Neural cell (in vitro differentiated cells): ENCODE results near the gene NCF4.

Experiments used
- CTCF ChIP-seq: fragments of 450-650 bp; IDR thresholded peaks from 2 replicates; pipeline ENCODE4 v1.5.1; 2014; ENCODE audit warnings: antibody characterized with exemption, mild to moderate bottlenecking, moderate library complexity; ENCODE audit not compliant: poor library complexity, severe bottlenecking
- EP300 ChIP-seq: fragments of 450-650 bp; conservative IDR thresholded peaks from 2 replicates; pipeline ENCODE4 v1.6.1; 2014; ENCODE audit warnings: antibody characterized with exemption, mild to moderate bottlenecking, moderate library complexity; ENCODE audit not compliant: poor library complexity, severe bottlenecking
- EZH2 ChIP-seq: fragments of 200-600, 300-800 bp; shearing (Covaris generic), sonication (generic); IDR thresholded peaks from 2 replicates; pipeline ENCODE4 v1.6.1; 2014; ENCODE audit warnings: antibody characterized with exemption, low read length, borderline replicate concordance, mild to moderate bottlenecking; ENCODE audit not compliant: insufficient read depth, poor library complexity, severe bottlenecking
- MXI1 ChIP-seq: fragments of 450-650 bp; conservative IDR thresholded peaks from 2 replicates; pipeline ENCODE4 v1.6.1; 2014; ENCODE audit warnings: antibody characterized with exemption, mild to moderate bottlenecking; ENCODE audit not compliant: poor library complexity, severe bottlenecking
- POLR2AphosphoS5 ChIP-seq: IDR thresholded peaks from 2 replicates; pipeline ENCODE4 v1.6.1; 2012
- RAD21 ChIP-seq: fragments of 450-650 bp; conservative IDR thresholded peaks from 2 replicates; pipeline ENCODE4 v1.6.1; 2014; ENCODE audit warnings: antibody characterized with exemption, mild to moderate bottlenecking, moderate library complexity
- REST ChIP-seq: IDR thresholded peaks from 2 replicates; pipeline ENCODE4 v1.6.1; 2012; ENCODE audit warnings: borderline replicate concordance
- SMC3 ChIP-seq: fragments of 450-650 bp; conservative IDR thresholded peaks from 2 replicates; pipeline ENCODE4 v1.6.1; 2014; ENCODE audit warnings: antibody characterized with exemption, mild to moderate bottlenecking, moderate library complexity; ENCODE audit not compliant: poor library complexity

GRCh38 chr22:36824655-36825054 is 36.2 kb upstream of the NCF4 start:
- TF ChIP-seq CTCF (no peak), POLR2AphosphoS5 (no peak), SMC3 (no peak), REST (no peak), EP300 (no peak), EZH2 (no peak), MXI1 (no peak), RAD21 (no peak)
